GM04504 (cell line): ENCODE results near the gene ZBTB45.

ENCODE experiments used
- DNase-seq: peaks from one replicate; pipeline ENCODE4 v3.0.0-alpha.2; 2012; ENCODE audit warnings: low read depth

The ZBTB45 gene

GRCh38 chr19:58519355-58520256, at the start of gene ZBTB45:
Gene ZBTB45 (minus strand): TSS chr19:58519810. CDS start chr19:58517673, 2,137 bp downstream.
- peak; percentile 91 for DNase-seq

- DNase-seq: no peak
These were observed 49.0 kb upstream of the ZBTB45 start for GRCh38 chr19:58568453-58569130.

GRCh38 chr19:58566989-58567388, 47.4 kb upstream of the ZBTB45 start:
- DNase-seq: no peak

- no peak for DNase-seq
These were observed 44.2 kb upstream of the ZBTB45 start for GRCh38 chr19:58563823-58564222.

GRCh38 chr19:58563034-58563573, 43.5 kb upstream of the ZBTB45 start:
- no peak for DNase-seq

- no peak for DNase-seq
These were observed 42.8 kb upstream of the ZBTB45 start for GRCh38 chr19:58562122-58563033.

GRCh38 chr19:58561373-58562121, 41.9 kb upstream of the ZBTB45 start:
- no peak for DNase-seq

GRCh38 chr19:58560921-58561320, 41.3 kb upstream of the ZBTB45 start:
- DNase-seq: no peak

- no peak for DNase-seq
These were observed 40.6 kb upstream of the ZBTB45 start for GRCh38 chr19:58560007-58560887.

- peak; percentile 85 for DNase-seq
These were observed 39.8 kb upstream of the ZBTB45 start for GRCh38 chr19:58559275-58560006.

GRCh38 chr19:58558623-58559274, 39.1 kb upstream of the ZBTB45 start:
- peak; percentile 96 for DNase-seq

GRCh38 chr19:58558066-58558622, 38.5 kb upstream of the ZBTB45 start, which contains the start of gene UBE2M:
Gene UBE2M (minus strand): TSS chr19:58558611. CDS start chr19:58558381, 230 bp downstream.
- no peak for DNase-seq

- DNase-seq: no peak
These were observed 37.8 kb upstream of the ZBTB45 start for GRCh38 chr19:58557221-58558065.

GRCh38 chr19:58556622-58557220, 37.1 kb upstream of the ZBTB45 start:
- DNase-seq: no peak

- DNase-seq: no peak
These were observed 36.5 kb upstream of the ZBTB45 start for GRCh38 chr19:58555920-58556621.

- no peak for DNase-seq
These were observed 35.8 kb upstream of the ZBTB45 start for GRCh38 chr19:58555369-58555885.
